ENCODE measurements around the gene LONRF2. TPM values are rescaled to one million over a fixed set of nuclear protein-coding genes. Genes with fewer than 3 reads are reported as not detected.

LONRF2 gene
- total RNA-seq, 1 donor from 2014 or later = 0.45 TPM

GRCh38 chr2:100265226-100265625 is 57.1 kb downstream of the LONRF2 start:
- Histone ChIP-seq H4K20me1 (ENCODE audit: insufficient read depth, low read length) (no peaks in the 10 kb centered on the region), H2AFZ (ENCODE audit: low read depth, low read length) (no peak overlapping the region), H3K4me1 (ENCODE audit: insufficient read depth, low read length) (no peaks in the 10 kb centered on the region), H3K79me2 (ENCODE audit: insufficient read depth, low read length) (no peaks in the 10 kb centered on the region), H3K27ac (ENCODE audit: low read depth, low read length) (no peak overlapping the region), H3K36me3 (ENCODE audit: insufficient read depth, low read length) (no peaks in the 10 kb centered on the region), H3K9me3 (ENCODE audit: insufficient read depth, low read depth, low read length) (no peaks in the 10 kb centered on the region), H3K4me2 (ENCODE audit: low read length) (no peak overlapping the region), H3K9ac (ENCODE audit: low read length) (no peak overlapping the region), H3K27me3 (ENCODE audit: insufficient read depth, low read length) (no peaks in the 10 kb centered on the region), H3K4me3 (ENCODE audit: insufficient read depth, low read depth, low read length) (no peak overlapping the region)
- no peak for TF ChIP-seq EZH2 (IDR thresholded peaks at IDR 0.05; ENCODE audit: insufficient read depth, low read length)
- TF ChIP-seq CTCF (IDR thresholded peaks at IDR 0.05; ENCODE audit: insufficient read depth, low read depth, low read length) = no peak
- H3K27ac Mint-ChIP-seq (ENCODE audit: unreplicated experiment) = no peak overlapping the region
- no peak for DNase-seq (ENCODE audit: low read depth)
- no peaks in the 10 kb centered on the region for H3K36me3 Mint-ChIP-seq (ENCODE audit: low read depth, unreplicated experiment)
- H3K4me3 Mint-ChIP-seq (ENCODE audit: unreplicated experiment) = no peak overlapping the region
- peaks cover 11% of the 10 kb centered on the region for H3K27me3 Mint-ChIP-seq (ENCODE audit: low read depth, unreplicated experiment)
- no peaks in the 10 kb centered on the region for H3K4me1 Mint-ChIP-seq (ENCODE audit: low read depth, unreplicated experiment)
- no peaks in the 10 kb centered on the region for H3K9me3 Mint-ChIP-seq (ENCODE audit: unreplicated experiment)
- FAIRE-seq = no peak

- Mint-ChIP-seq H3K27me3 (ENCODE audit: low read depth, unreplicated experiment) (peaks cover 11% of the 10 kb centered on the region), H3K4me1 (ENCODE audit: low read depth, unreplicated experiment) (no peaks in the 10 kb centered on the region), H3K4me3 (ENCODE audit: unreplicated experiment) (no peak overlapping the region), H3K27ac (ENCODE audit: unreplicated experiment) (no peak overlapping the region), H3K9me3 (ENCODE audit: unreplicated experiment) (no peaks in the 10 kb centered on the region), H3K36me3 (ENCODE audit: low read depth, unreplicated experiment) (no peaks in the 10 kb centered on the region)
- no peaks in the 10 kb centered on the region for H3K79me2 ChIP-seq (ENCODE audit: insufficient read depth, low read length)
- H3K9ac ChIP-seq (ENCODE audit: low read length) = no peak overlapping the region
- no peaks in the 10 kb centered on the region for H3K9me3 ChIP-seq (ENCODE audit: insufficient read depth, low read depth, low read length)
- no peaks in the 10 kb centered on the region for H3K4me1 ChIP-seq (ENCODE audit: insufficient read depth, low read length)
- H3K36me3 ChIP-seq (ENCODE audit: insufficient read depth, low read length) = no peaks in the 10 kb centered on the region
- no peak overlapping the region for H2AFZ ChIP-seq (ENCODE audit: low read depth, low read length)
- H3K27me3 ChIP-seq (ENCODE audit: insufficient read depth, low read length) = no peaks in the 10 kb centered on the region
- no peak overlapping the region for H3K4me2 ChIP-seq (ENCODE audit: low read length)
- no peak overlapping the region for H3K4me3 ChIP-seq (ENCODE audit: insufficient read depth, low read depth, low read length)
- H3K27ac ChIP-seq (ENCODE audit: low read depth, low read length) = no peak overlapping the region
- no peak for FAIRE-seq
- H4K20me1 ChIP-seq (ENCODE audit: insufficient read depth, low read length) = no peaks in the 10 kb centered on the region
- no peak for DNase-seq (ENCODE audit: low read depth)
- no peak for TF ChIP-seq CTCF (IDR thresholded peaks at IDR 0.05; ENCODE audit: insufficient read depth, low read depth, low read length)
- TF ChIP-seq EZH2 (IDR thresholded peaks at IDR 0.05; ENCODE audit: insufficient read depth, low read length) = no peak
These were observed 57.6 kb downstream of the LONRF2 start for GRCh38 chr2:100264651-100265050.

GRCh38 chr2:100264121-100264520 is 58.2 kb downstream of the LONRF2 start:
- Histone ChIP-seq H3K9ac (ENCODE audit: low read length) (no peak overlapping the region), H4K20me1 (ENCODE audit: insufficient read depth, low read length) (no peaks in the 10 kb centered on the region), H3K4me1 (ENCODE audit: insufficient read depth, low read length) (no peaks in the 10 kb centered on the region), H3K9me3 (ENCODE audit: insufficient read depth, low read depth, low read length) (no peaks in the 10 kb centered on the region), H3K27ac (ENCODE audit: low read depth, low read length) (no peak overlapping the region), H2AFZ (ENCODE audit: low read depth, low read length) (no peak overlapping the region), H3K79me2 (ENCODE audit: insufficient read depth, low read length) (no peaks in the 10 kb centered on the region), H3K4me3 (ENCODE audit: insufficient read depth, low read depth, low read length) (no peak overlapping the region), H3K27me3 (ENCODE audit: insufficient read depth, low read length) (no peaks in the 10 kb centered on the region), H3K36me3 (ENCODE audit: insufficient read depth, low read length) (no peaks in the 10 kb centered on the region), H3K4me2 (ENCODE audit: low read length) (no peak overlapping the region)
- DNase-seq (ENCODE audit: low read depth) (no peak), FAIRE-seq (no peak)
- no peaks in the 10 kb centered on the region for H3K9me3 Mint-ChIP-seq (ENCODE audit: unreplicated experiment)
- H3K27ac Mint-ChIP-seq (ENCODE audit: unreplicated experiment) = no peak overlapping the region
- H3K27me3 Mint-ChIP-seq (ENCODE audit: low read depth, unreplicated experiment) = peaks cover 9% of the 10 kb centered on the region
- H3K4me1 Mint-ChIP-seq (ENCODE audit: low read depth, unreplicated experiment) = no peaks in the 10 kb centered on the region
- no peaks in the 10 kb centered on the region for H3K36me3 Mint-ChIP-seq (ENCODE audit: low read depth, unreplicated experiment)
- H3K4me3 Mint-ChIP-seq (ENCODE audit: unreplicated experiment) = no peak overlapping the region
- no peak for TF ChIP-seq EZH2 (IDR thresholded peaks at IDR 0.05; ENCODE audit: insufficient read depth, low read length)
- no peak for TF ChIP-seq CTCF (IDR thresholded peaks at IDR 0.05; ENCODE audit: insufficient read depth, low read depth, low read length)

Measured in astrocyte (in vitro differentiated cells and primary cell).